ENCODE data around the gene RBM4B.
"Not testable (repeated sequence)": the region's sequence is repeated elsewhere in the genome, so short reads cannot be mapped to it uniquely, and the experiment has no call there.

RBM4B gene

DNA sequence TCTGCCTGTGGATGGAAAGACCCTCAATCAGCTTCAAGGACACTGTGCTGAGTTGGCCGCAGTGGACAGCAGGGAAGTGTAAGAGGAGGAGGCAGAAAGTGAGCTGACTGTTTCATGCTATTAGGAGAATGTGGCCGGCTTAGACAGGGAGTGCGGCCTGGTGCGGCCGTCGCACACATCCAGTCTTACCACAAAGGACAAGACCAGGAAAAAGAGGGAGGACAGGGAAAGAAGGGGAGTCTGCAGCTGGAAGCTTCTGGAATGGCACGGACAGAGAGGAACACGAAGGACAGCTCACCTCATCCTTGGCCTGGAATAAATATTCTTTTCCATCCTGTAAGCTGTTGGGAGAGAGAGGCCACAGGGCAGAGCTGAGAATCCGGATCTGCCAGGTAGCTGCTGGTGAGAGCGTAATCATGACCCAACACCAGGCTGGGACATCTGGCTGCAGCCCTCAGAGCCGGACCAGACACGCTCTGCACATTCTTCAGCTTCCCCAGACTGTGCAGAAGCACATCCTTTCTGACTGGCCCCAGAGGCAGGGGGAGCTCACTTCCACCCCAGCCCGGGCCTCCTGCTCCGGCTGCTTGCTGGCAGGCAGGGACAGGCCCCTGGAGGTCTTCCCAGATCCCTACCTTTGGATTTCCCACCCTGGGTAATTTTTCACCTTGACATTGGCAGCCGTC lies 8.6 kb upstream of the RBM4B start:
- DNase-seq: no peak

DNA sequence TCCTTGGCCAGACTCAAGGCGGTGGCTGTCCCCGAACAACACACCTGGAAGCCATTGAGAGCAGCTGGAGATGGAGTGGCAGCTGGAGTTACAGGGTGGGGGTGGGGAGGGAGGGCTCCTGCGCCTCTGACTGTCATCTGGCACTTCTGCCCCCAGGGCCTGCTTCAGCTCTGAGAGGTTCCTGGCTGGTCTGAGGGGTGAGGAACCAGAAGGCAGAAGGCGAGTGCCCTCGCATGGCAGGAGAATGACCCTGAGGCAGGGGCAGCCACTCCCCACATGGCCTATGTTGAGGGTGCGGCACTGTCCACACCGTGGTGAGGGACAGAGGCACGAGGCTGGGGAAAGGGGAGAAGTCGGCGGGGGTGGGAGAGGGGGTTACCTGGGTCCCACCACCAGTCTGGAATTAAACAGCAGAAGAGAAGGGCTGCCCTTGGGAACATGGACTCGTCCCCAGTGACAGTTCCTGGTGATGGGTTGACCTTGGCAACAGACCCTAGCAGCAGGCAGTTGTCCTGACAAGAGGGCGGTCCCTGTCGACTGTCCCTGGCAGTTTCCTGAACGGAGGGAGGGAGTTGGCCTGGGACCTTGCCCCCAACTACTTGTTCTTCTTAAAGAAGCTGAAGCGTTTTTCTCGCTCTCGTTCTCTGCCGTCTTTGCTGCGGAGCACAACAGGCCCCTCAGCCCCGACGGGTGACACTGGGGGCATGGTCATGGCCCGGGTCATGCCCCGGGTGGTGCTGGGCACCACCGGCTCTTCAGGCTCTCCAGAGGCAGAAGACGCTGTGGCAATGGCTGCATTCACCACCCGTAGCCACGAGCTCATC lies 7.8 kb upstream of the RBM4B start:
- no peak for DNase-seq

DNA sequence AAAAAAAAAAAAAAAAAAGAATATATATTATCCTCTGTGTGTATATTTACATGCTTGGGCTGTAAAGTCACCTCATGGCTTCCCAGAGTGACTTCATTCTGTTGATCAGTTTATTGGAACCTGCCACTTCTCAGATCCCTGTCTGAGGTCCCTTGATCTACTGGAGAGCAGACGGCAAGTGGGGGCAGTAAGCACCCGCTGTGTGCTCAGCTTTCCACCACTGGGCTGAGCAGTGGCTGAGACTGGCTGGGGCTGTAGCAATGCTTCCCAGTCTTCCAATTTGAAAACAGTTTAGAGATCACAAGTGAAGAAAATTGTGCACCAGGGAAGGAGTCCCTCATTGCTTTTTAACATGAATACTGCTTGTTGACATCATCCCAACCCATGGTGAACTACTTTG lies 6.9 kb upstream of the RBM4B start:
- DNase-seq: no peak

DNA sequence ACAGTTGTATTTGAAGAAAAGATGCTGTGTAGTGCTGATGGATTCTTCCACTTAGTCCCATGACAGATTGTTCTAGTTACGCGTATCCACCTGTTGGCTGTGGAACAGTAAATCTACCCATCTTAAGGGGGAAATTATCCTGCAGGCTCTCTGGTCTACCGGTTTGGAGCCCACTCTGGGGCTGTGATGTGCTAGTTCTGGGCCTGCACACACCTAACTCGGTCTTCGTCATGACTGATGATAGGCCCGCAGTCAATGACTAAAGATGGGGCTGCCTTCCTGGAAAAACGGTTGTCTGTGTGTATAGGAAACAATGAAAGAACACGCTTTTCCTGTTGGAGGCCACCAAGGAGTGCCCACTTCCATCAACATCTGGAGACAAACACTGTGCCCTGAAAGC lies 6.2 kb upstream of the RBM4B start:
- no peak for DNase-seq

DNA sequence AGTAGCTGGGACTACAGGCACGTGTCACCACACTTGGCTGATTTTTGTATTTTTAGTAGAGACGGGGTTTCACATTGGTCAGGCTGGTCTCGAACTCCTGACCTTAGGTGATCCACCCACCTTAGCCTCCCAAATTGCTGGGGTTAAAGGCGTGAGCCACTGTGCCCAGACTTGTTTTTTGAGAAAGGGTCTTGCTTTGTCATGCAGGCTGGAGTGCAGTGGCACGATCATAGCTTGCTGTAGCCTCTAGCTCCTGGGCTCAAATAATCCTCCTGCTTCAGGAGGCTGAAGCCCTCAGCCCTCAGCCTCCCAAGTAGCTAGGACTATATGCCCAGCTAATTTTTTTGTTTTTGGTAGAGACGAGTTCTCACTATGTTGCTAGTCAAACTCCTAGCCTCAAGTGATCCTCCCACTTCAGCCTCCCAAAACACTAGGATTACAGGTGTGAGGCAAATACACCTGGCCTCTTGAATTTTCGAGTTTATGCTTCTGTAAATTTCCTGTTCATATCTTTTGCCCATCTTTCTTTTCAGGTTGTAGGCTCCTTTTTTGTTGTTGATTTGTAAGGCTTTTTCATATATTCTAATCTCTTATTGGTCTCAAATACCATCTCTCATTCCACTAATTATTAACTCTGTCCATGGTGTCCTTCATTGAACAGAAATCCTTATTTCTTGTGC lies 3.4 kb upstream of the RBM4B start:
- DNase-seq: no peak

DNA sequence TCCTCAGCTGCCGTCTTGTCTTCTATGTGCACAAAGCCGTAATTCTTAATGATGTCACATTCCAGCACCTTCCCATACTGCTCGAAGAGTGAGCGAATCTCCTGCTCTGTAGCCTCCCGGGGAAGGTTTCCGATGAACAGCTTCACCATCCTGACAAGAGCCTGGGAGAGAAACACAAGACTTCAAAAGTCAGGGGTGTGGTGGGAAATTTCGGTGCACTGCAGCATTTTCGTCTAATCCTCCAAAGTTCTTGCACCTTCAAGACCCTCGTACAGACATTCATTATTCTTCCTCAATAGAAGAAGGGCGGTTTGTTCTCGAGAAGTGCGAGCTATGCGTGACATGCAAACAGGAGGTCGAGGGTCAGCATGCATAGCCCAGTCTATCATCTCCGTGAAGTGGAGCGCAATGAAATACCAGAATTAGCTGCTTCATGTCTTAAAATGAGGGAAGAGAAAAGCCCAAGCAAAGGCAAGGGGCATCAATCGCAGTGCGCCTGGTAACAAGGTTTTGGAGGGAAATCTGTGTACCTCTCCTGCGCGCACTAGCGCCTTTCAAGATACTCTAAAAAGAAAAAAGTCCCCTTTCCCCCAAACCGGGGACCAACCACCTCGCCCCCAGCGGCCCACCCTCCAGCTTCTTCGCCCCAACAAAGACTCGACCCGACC lies 622 bp downstream of the RBM4B start:
- DNase-seq: no peak

DNA sequence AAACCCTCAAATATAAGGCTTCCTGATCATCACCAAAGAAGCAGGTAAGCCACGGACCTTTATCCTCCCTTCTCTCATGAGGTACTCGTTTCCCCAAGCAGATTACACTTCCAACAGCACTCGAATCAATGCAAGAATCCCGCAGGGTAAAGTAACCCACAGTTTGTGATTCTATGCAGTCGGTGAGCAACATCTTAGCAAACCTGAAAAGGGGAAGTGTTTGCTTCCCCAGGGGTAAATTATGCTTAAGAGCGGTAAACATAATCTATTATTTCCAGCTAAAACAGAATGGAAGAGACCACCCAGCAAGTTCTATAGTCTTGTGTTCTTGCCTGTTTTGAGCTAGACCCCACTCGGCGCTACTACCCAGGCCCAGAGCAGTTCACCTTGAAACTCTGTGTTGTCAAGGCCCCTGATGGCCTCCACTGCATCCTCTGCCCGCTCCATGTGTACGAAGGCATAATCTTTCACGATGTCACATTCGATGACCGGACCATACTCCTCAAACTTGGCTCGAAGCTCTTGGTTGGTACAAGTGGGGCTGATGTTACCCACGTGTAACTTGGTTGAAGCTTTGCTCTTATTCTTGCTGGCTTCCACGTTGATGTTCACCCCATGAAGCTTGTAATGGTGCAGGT lies 1.3 kb downstream of the RBM4B start:
- no peak for DNase-seq

DNA sequence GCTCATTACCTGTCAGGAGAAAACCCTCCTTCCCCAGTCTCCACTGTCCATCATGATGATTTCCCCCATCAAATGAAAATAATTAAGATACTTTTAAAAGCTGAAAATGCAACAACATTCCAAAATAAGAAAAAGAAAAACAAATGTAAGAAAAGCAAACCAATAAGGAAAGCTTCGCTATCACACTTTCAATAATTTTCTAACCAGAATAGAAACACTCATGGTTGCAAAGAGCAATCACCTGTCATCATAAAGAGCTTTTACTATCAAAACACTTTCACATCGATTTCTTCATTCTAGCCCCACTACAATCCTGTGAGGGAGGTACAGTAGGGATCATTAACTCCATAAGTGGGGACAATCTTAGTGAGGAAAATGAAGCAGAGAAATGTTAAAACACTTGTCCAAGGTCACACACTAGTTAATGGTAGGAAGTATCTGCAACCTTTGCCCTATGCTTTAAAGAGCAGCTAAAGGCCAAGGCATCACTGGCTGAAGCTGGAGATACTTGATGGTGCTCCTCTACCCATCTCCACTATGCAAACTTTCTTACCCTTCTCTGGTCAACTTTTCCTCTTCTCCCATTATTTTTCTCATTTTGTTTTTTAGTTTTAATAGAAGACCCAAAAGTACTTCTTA lies 2.6 kb downstream of the RBM4B start:
- DNase-seq: no peak

DNA sequence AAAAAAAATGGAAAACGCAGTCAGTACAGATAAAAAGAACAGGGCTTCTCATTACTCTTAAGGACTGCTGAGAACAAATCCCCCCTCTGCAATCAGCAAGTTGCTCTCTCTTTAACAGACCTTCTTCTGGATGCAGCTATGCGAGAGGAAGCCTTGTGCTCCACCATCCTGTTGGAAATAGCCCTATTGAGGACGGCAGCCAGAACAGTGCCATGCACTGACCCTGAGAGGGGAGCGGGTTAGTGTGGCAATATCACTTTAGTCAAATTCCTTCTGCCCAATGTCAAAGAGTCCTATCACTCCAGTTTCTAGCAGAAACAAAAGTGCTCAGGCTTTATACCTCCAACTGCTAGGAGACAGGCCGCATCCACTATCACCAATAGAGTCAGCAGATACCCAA lies 6.9 kb downstream of the RBM4B start:
- no peak for DNase-seq

DNA sequence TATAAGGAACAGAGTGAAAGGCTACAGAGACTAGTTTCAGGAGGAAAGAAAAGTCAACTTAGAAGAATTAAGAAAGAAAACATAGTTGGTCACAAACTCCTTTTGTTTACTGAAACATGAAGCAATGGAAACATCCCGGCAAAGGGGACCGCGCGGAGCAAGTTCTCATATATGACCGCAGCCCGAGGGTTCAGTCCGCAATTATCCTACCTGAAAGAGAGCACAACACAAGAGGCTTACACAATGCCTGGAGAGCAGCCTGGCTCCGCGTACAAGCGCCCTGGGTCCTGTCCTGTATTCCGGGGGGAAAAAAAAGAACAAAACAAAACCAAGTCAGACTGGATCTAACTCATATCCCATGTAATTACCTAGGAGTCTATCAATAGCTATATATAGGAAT lies 12.3 kb downstream of the RBM4B start:
- DNase-seq: no peak

DNA sequence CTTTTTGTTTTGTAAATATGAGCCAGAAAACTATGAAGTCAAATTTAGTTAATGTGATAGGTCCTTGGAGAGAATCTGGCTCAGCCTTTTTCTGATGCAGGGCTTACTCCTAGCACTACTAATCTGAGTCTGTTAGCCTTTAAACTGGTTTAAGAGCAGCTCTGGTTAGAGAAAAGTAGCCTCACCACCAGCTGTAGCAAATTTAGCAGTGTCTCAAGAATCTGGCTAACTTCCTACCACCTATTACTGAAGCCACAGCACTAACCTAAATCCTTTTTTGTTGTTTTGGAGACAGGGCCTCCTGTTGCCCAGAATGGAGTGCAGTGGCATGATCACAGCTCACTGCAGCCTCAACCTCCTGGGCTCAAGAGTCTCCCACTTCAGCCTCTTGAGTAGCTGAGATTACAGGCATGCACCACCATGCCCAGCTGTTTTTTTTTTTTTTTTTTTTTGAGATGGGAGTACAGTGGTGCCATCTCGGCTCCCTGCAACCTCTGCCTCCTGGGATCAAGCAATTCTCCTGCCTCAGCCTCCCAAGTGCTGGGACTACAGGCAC lies 13.9 kb downstream of the RBM4B start:
- DNase-seq: no peak

DNA sequence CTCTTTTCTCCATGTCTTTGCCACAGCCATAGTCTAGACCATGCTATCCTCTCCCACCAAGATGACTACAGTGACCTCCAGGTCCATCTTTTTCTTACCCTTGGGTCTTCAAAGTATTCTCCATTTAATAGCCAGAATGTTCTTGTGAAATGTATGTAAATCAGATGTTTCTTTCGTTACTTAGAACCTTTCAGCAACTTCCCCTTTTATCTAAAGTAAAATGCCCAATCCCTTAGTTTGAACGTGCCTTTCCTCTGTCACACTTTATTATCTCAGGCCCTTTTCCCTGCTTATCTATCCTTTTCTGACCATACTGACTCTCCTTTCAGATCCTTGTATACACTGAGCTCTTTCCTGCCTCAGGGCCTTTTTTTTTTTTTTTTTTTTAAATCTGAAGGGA lies 17.9 kb downstream of the RBM4B start:
- DNase-seq: peak; percentile 45

DNA sequence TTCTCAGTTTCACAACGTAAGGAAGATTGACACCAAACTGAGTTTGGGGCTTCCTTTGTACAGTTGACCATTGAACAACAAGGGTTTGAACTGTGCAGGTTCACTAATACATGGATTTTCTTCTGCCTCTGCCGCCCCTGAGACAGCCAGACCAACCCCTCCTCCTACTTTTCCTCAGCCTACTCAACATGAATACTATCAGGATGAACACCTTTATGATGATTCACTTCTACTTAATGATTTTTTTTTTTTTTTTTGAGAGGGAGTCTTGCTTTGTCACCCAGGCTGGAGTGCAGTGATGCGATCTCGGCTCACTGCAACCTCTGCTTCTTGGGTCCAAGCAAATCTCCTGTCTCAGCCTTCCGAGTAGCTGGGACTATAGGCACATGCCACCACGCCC lies 24.6 kb downstream of the RBM4B start:
- no peak for DNase-seq

DNA sequence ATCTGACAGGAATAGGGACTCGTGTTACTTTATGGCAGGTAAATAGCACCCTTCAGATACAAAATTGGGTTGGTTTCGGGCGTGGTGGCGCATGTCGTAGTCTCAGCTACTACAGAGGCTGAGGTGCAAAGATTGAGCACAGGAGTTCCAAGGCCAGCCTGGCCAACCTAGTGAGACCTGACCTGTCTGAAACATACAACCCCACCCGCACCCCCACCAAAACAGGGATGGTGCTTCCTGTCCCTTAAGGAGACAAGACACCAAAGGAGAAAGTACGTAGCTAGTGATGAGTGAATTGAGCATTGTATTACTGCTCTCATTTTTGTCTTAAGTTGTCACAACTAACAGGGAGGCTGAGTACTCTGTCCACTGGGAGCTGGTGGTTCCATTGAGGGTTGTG lies 25.0 kb downstream of the RBM4B start:
- no peak for DNase-seq

DNA sequence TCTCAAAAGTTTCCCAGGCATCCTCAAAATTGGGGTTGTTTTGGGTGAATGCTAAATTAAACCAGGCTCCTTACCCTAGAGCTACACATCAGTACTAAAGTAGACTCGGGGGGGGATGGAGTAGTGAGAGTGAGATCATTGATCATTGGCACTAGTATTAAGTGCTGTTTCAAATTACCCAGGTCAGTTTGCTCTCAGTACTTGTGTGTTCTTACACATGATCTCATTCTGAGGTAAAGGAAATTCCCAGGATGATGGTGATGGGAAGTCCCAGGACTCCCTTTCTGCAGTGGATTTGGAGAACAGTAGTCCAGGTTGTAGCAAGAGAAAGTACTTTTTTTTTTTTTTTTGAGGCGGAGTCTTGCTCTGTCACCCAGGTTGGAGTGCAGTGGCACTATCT lies 26.7 kb downstream of the RBM4B start:
- DNase-seq: no peak

DNA sequence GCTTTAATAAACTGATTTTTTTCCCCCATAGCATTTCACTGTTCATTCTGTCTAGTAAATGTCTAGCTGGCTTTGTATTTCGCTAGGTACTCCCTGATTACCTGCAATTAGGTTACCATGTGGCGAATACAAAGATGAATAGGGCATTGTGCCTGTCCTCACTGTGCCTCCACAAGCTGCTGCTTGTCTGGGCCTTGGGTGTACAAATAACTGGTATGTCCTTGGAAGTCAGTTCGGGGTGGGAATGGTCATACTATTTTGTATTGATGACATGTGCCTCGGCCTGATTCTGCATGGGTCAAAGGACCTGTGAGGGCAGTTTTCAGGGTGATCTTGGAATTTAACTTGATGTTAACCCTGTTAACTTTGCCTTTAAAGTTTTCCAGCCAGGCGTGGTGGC lies 27.8 kb downstream of the RBM4B start:
- no peak for DNase-seq

DNA sequence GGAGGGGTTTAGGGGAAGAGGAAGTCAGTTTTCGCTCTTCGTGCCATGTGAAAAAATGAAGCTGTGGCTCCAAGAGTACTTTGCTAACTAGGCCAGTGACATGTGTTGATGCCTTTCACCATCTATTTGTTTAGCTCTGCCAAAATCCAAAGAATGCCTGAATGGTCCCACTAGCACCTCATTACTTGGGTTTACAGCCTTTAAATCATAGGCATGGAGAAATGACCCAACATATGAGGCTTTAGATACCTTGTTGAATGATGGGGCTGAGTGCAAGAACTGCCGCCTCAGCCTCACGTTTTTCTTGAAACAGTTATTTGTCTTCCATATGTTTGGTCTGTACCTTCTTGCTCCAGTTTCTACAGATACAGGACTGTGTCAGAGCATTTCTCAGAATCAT lies 30.9 kb downstream of the RBM4B start:
- no peak for DNase-seq

DNA sequence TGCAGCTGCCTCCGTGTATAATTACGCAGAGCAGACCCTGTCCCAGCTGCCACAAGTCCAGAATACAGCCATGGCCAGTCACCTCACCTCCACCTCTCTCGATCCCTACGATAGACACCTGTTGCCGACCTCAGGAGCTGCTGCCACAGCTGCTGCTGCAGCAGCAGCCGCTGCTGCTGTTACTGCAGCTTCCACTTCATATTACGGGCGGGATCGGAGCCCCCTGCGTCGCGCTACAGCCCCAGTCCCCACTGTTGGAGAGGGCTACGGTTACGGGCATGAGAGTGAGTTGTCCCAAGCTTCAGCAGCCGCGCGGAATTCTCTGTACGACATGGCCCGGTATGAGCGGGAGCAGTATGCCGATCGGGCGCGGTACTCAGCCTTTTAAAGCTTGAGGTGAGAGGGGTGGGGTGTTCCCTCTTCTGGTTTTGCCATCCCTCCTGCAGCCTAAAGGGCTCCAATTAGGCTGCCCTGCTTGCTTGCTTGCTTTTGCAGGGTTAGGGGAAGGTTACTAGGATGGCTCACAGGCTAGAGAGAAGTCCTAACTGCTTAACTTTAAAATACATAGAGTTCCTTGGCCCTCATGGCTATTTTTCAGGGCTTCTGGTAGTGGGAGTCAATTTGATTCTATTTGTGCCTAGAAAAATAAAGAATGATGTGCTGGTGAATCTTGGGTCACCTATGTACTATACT lies 33.8 kb downstream of the RBM4B start:
- no peak for DNase-seq

DNA sequence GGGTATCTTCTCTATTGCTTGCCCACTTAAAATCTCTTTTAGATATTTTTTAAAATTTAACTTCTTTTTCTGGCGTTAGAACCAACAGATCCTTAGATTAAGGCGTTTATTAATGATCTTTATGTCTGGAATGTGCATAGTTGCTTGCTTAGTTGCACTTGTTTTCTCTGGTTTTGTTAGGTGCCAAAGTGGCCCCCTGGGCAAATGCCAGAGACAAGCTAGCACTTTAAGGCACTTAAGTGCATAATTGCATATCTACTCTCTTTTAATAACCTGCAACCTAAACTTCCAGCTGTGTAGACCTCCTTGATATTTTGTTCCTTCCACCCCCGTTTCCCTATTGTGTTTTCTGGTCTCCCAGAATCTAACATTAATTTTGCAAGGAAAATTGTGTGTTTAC lies 35.9 kb downstream of the RBM4B start:
- no peak for DNase-seq

DNA sequence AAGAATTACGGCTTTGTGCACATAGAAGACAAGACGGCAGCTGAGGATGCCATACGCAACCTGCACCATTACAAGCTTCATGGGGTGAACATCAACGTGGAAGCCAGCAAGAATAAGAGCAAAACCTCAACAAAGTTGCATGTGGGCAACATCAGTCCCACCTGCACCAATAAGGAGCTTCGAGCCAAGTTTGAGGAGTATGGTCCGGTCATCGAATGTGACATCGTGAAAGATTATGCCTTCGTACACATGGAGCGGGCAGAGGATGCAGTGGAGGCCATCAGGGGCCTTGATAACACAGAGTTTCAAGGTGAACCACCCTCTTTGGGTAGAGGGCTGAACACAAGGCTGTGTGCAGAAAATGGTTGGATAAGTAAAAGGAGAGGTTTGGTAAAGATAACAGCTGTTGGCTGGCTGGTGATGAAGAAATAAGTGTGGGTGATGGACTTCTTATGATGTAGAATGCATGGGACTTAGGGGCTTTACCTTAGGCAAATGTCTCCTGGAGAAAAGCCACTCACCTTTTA lies 37.8 kb downstream of the RBM4B start:
- not testable (repeated sequence) for DNase-seq

DNA sequence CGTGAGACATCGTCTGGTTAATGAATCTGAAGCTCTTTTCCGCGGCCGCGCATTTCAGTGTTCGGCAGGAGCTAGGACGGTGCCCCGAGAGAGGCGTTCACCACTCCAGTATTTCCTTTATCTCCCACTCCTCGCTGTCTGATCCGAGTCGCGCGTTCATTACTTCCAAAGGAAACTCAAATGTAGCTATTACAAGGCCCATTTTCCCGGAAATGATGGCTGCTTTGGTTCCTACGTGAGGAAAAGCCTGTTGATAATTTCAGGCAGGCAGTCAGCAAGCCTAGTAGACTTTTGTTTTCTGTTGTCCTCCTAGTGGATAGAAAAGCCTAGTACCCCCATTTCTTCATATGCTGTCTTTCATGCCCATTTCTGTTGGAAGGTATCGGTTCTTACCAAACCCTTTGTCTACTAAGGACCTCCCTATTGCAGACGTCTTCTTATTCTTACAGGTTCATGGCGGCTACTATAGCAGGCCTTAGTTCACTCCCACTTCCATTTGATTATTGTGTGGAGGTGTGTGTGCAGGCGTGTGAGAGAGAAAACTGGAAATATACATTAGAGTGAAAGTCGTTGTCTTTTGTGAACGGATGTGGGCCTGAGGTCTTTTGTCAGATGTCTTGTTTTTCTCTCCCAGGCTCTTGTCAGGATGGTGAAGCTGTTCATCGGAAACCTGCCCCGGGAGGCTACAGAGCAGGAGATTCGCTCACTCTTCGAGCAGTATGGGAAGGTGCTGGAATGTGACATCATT lies 38.4 kb downstream of the RBM4B start:
- DNase-seq: no peak
